ENCODE measurements around the gene EPHB1. TPM values are rescaled to one million over a fixed set of nuclear protein-coding genes. Genes with fewer than 3 reads are reported as not detected.

The EPHB1 gene
- total RNA-seq, 4 donors from 2014 or later, result 2.3 to 5.6 (median 4.6) TPM

GRCh38 chr3:134978658-134979057 is 183.6 kb downstream of the EPHB1 start:
- no peaks in the 10 kb centered on the region for H3K4me1 ChIP-seq
- WGBS, 2 donors, result 88 to 100% methylated on average over 1 of the region's 1 CpG
- intact Hi-C loops (cut with DNase I), result no loop called here
- no peaks in the 10 kb centered on the region for H3K36me3 ChIP-seq
- no peak for TF ChIP-seq CTCF (IDR thresholded peaks at IDR 0.05)
- TF ChIP-seq POLR2A (IDR thresholded peaks at IDR 0.05), result no peak
- DNase-seq, result no peak
- H3K27me3 ChIP-seq, result no peaks in the 10 kb centered on the region
- no peak overlapping the region for H3K4me3 ChIP-seq (replicated peaks in 1 of 3)
- no peaks in the 10 kb centered on the region for H3K9me3 ChIP-seq
- no peak overlapping the region for H3K27ac ChIP-seq

GRCh38 chr3:134985864-134986715 is 191.0 kb downstream of the EPHB1 start:
- Histone ChIP-seq H3K27me3 (no peaks in the 10 kb centered on the region), H3K36me3 (no peaks in the 10 kb centered on the region), H3K9me3 (no peaks in the 10 kb centered on the region), H3K27ac (no peak overlapping the region), H3K4me3 (replicated peaks in 1 of 3) (no peak overlapping the region), H3K4me1 (no peaks in the 10 kb centered on the region)
- intact Hi-C loops (cut with DNase I), result no loop called here
- TF ChIP-seq POLR2A (IDR thresholded peaks at IDR 0.05) (no peak), CTCF (IDR thresholded peaks at IDR 0.05) (no peak)
- 65 to 76% methylated on average over 6 of the region's 6 CpGs for WGBS, 2 donors
- no peak for DNase-seq

- Histone ChIP-seq H3K27ac (no peak overlapping the region), H3K9me3 (no peaks in the 10 kb centered on the region), H3K4me1 (no peaks in the 10 kb centered on the region), H3K36me3 (no peaks in the 10 kb centered on the region), H3K4me3 (replicated peaks in 1 of 3) (no peak overlapping the region), H3K27me3 (no peaks in the 10 kb centered on the region)
- intact Hi-C loops (cut with DNase I), result no loop called here
- WGBS, 2 donors, result 87 to 88% methylated on average over 2 of the region's 2 CpGs
- DNase-seq, result no peak
- TF ChIP-seq CTCF (IDR thresholded peaks at IDR 0.05) (no peak), POLR2A (IDR thresholded peaks at IDR 0.05) (no peak)
Measured at GRCh38 chr3:134988666-134989065, 193.6 kb downstream of the EPHB1 start.

- no peak for TF ChIP-seq CTCF (IDR thresholded peaks at IDR 0.05)
- TF ChIP-seq POLR2A (IDR thresholded peaks at IDR 0.05), result no peak
- 68 to 73% methylated on average over 4 of the region's 4 CpGs for WGBS, 2 donors
- Histone ChIP-seq H3K36me3 (no peaks in the 10 kb centered on the region), H3K9me3 (no peaks in the 10 kb centered on the region), H3K4me3 (replicated peaks in 1 of 3) (no peak overlapping the region), H3K27ac (no peak overlapping the region), H3K4me1 (no peaks in the 10 kb centered on the region), H3K27me3 (no peaks in the 10 kb centered on the region)
- no peak for DNase-seq
- intact Hi-C loops (cut with DNase I), result no loop called here
Measured at GRCh38 chr3:134991003-134991402, 195.9 kb downstream of the EPHB1 start.

- 91 to 94% methylated on average over 2 of the region's 2 CpGs for WGBS, 2 donors
Measured at GRCh38 chr3:134991472-134992010, 196.5 kb downstream of the EPHB1 start.

More at GRCh38 chr3:134991472-134992010, 196.5 kb downstream of the EPHB1 start:
- intact Hi-C loops (cut with DNase I), result no loop called here
- no peak for TF ChIP-seq CTCF (IDR thresholded peaks at IDR 0.05)
- TF ChIP-seq POLR2A (IDR thresholded peaks at IDR 0.05), result no peak
- no peak for DNase-seq
- Histone ChIP-seq H3K4me1 (no peaks in the 10 kb centered on the region), H3K9me3 (no peaks in the 10 kb centered on the region), H3K27me3 (no peaks in the 10 kb centered on the region), H3K36me3 (no peaks in the 10 kb centered on the region), H3K4me3 (replicated peaks in 1 of 3) (no peak overlapping the region), H3K27ac (no peak overlapping the region)

Measured in thyroid gland (tissue), 4 donors.